Endothelial cell of umbilical vein (primary cell): ENCODE results near the gene PRAMEF1. TPM values are rescaled to one million over a fixed set of nuclear protein-coding genes. Genes with fewer than 3 reads are reported as not detected.

Experiments
- BruUV-seq: library from RNA; stranded (reverse); fragments of 400-500 nt; replicated peaks from 2 replicates; lab custom pipeline; 2021; lab: Mats Ljungman, UMichigan
- CTCF ChIA-PET: fragments of 300-600, 350-600 bp; sonication (Branson Sonifier 250); formaldehyde crosslinking; loops from one replicate; lab custom pipeline; 2021; ENCODE audit warnings: antibody characterized with exemption, inconsistent platforms; lab: Charles Lee
- POLR2A ChIA-PET: fragments of 300-600, 350-600 bp; sonication (Branson Sonifier 250); formaldehyde crosslinking; loops from one replicate; lab custom pipeline; 2021; ENCODE audit warnings: antibody characterized with exemption, inconsistent platforms; lab: Charles Lee
- DNase-seq: peaks from one replicate; pipeline ENCODE4 v3.0.0-alpha.2; 2011; ENCODE audit warnings: low read depth, low spot score
- FAIRE-seq: peaks from 2 replicates; lab custom pipeline; 2011; peaks lifted over from hg19 to GRCh38; lab: Jason Lieb, UNC
- H2AFZ ChIP-seq: 2 replicates; pipeline ENCODE4 v1.6.0; 2012; ENCODE audit warnings: low read depth, low read length, control low read depth, inconsistent platforms
- H3K27ac ChIP-seq: 2 replicates; pipeline ENCODE4 v1.5.1; 2011; ENCODE audit warnings: low read depth, mild to moderate bottlenecking, control low read depth, low read length, moderate library complexity; ENCODE audit not compliant: insufficient read depth
- H3K27me3 ChIP-seq, 2 experiments: 2 replicates each; pipeline versions ENCODE4 v1.6.0 to v1.6.1; 2011; ENCODE audit warnings: low read length in 2 of 2, mixed read lengths in 1 of 2; ENCODE audit not compliant: control insufficient read depth in 2 of 2, insufficient read depth in 2 of 2
- H3K36me3 ChIP-seq, 2 experiments: 2 replicates in 1 of 2; 3 replicates in 1 of 2; pipeline ENCODE4 v1.5.1; 2011; ENCODE audit warnings: low read length in 2 of 2, mild to moderate bottlenecking in 1 of 2, moderate library complexity in 1 of 2; ENCODE audit not compliant: control insufficient read depth in 2 of 2, insufficient read depth in 2 of 2; ENCODE audit errors: extremely low read depth in 1 of 2
- H3K4me1 ChIP-seq: 3 replicates; pipeline ENCODE4 v1.5.1; 2011; ENCODE audit warnings: mild to moderate bottlenecking, low read length; ENCODE audit not compliant: control insufficient read depth, insufficient read depth; ENCODE audit errors: extremely low read depth
- H3K4me2 ChIP-seq: 2 replicates; pipeline ENCODE4 v1.6.1; 2011; ENCODE audit warnings: low read length, control low read depth, mixed read lengths; ENCODE audit not compliant: insufficient read depth
- H3K4me3 ChIP-seq, 3 experiments: fragments of 200-600 bp in 1 of 3; sonication (generic), shearing (Covaris generic) in 1 of 3; replicated peaks in 1 of 3; 2 replicates each; pipeline ENCODE4 v1.5.1; 2011 to 2016; ENCODE audit warnings: control low read depth in 3 of 3, low read length in 3 of 3, mild to moderate bottlenecking in 2 of 3, inconsistent platforms in 1 of 3, low read depth in 1 of 3, moderate library complexity in 1 of 3; ENCODE audit not compliant: insufficient read depth in 1 of 3
- H3K79me2 ChIP-seq: 2 replicates; pipeline ENCODE4 v1.6.0; 2012; ENCODE audit warnings: low read length, inconsistent platforms; ENCODE audit not compliant: control insufficient read depth, insufficient read depth
- H3K9ac ChIP-seq: replicated peaks from 2 replicates; pipeline ENCODE3; 2011; ENCODE audit warnings: low read length, control low read depth; ENCODE audit not compliant: insufficient read depth; ENCODE audit errors: extremely low read depth
- H3K9me1 ChIP-seq: replicated peaks from 3 replicates; pipeline ENCODE4 v1.6.0; 2011; ENCODE audit warnings: mild to moderate bottlenecking, low read length; ENCODE audit not compliant: control insufficient read depth, insufficient read depth; ENCODE audit errors: extremely low read depth
- H3K9me3 ChIP-seq: replicated peaks from 2 replicates; pipeline ENCODE4 v1.5.1; 2012; ENCODE audit warnings: low read length, inconsistent platforms; ENCODE audit not compliant: control insufficient read depth, insufficient read depth
- H4K20me1 ChIP-seq: replicated peaks from 2 replicates; pipeline ENCODE3; 2011; ENCODE audit warnings: mild to moderate bottlenecking, low read length; ENCODE audit not compliant: control insufficient read depth, insufficient read depth; ENCODE audit errors: extremely low read depth
- CTCF ChIP-seq, 2 donors: IDR thresholded peaks; 1 replicate in 1 of 2; 2 replicates in 1 of 2; pipeline ENCODE4 v1.5.1; 2011; ENCODE audit warnings: low read length in 2 of 2, mild to moderate bottlenecking in 2 of 2, moderate library complexity in 2 of 2, control low read depth in 1 of 2, inconsistent platforms in 1 of 2, low read depth in 1 of 2; ENCODE audit not compliant: insufficient read depth in 1 of 2; ENCODE audit errors: extremely low read depth in 1 of 2
- EZH2 ChIP-seq: IDR thresholded peaks from 2 replicates; pipeline ENCODE4 v1.6.1; 2012; ENCODE audit warnings: borderline replicate concordance, low read depth, mild to moderate bottlenecking, moderate library complexity, low read length, inconsistent platforms; ENCODE audit not compliant: severe bottlenecking
- FOS ChIP-seq: IDR thresholded peaks from 2 replicates; pipeline ENCODE4 v1.6.1; 2011; ENCODE audit warnings: mild to moderate bottlenecking, low read length, moderate library complexity, borderline replicate concordance; ENCODE audit not compliant: insufficient read depth
- GATA2 ChIP-seq: IDR thresholded peaks from 2 replicates; pipeline ENCODE4 v1.7.0; 2011; ENCODE audit warnings: low read depth, mild to moderate bottlenecking, moderate library complexity, mixed read lengths, low read length; ENCODE audit not compliant: insufficient read length, insufficient read depth
- JUN ChIP-seq: IDR thresholded peaks from 2 replicates; pipeline ENCODE4 v1.6.1; 2011; ENCODE audit warnings: borderline replicate concordance, low read depth; ENCODE audit not compliant: insufficient read length, insufficient read depth
- MAX ChIP-seq: IDR thresholded peaks from 2 replicates; pipeline ENCODE4 v1.6.1; 2011; ENCODE audit not compliant: insufficient read depth, insufficient read length
- MYC ChIP-seq: IDR thresholded peaks from one replicate; pipeline ENCODE4 v1.6.1; 2011; ENCODE audit warnings: mild to moderate bottlenecking, low read depth, low read length
- POLR2A ChIP-seq: IDR thresholded peaks from 2 replicates; pipeline ENCODE4 v1.6.1; 2012; ENCODE audit warnings: low read depth, mild to moderate bottlenecking, control low read depth, low read length
- POLR2AphosphoS5 ChIP-seq: IDR thresholded peaks from 2 replicates; pipeline ENCODE4 v1.6.1; 2012; ENCODE audit warnings: low read depth, mild to moderate bottlenecking, control low read depth, low read length, moderate library complexity; ENCODE audit not compliant: insufficient read depth
- dilution Hi-C: fragments of 300-500 bp; cut with MboI; formaldehyde crosslinking; loops from one replicate; pipeline ENCODE4 v1.15.0; 2019; ENCODE audit warnings: low sequenced_read_pairs; ENCODE audit not compliant: extremely low pct_ligation_motif_present
- intact Hi-C: fragments of 100-400 bp; cut with micrococcal nuclease; formaldehyde crosslinking; loops from one replicate; pipeline ENCODE4 v1.10.0; 2022
- polyA plus RNA-seq, 4 experiments: library from polyadenylated mRNA; depleted of rRNA in 3 of 4; stranded (reverse) in 3 of 4; unstranded in 1 of 4; fragments of >200 nt; gene quantifications; 2 replicates each; pipeline versions ENCODE4 v1.2.1 to v1.2.3, GENCODE V29; 2011 to 2012; ENCODE audit warnings: missing spikeins in 1 of 4
- total RNA-seq: library from RNA; stranded (reverse); gene quantifications from 2 replicates; pipeline ENCODE4 v1.2.3, GENCODE V29; 2021

Gene PRAMEF1
- total and polyA plus RNA-seq, 2 donors (not counting 3 experiments of a cell fraction or from before 2014, with no cell fraction given) = not detected

GRCh38 chr1:12809933-12810332 is 18.7 kb downstream of the PRAMEF1 start:
- Histone ChIP-seq H3K9me3 (no peaks in the 10 kb centered on the region), H3K27me3 (no peaks in the 10 kb centered on the region), H3K9me1 (no peaks in the 10 kb centered on the region), H4K20me1 (no peaks in the 10 kb centered on the region), H3K36me3 (no peaks in the 10 kb centered on the region), H3K9ac (no peak overlapping the region), H3K79me2 (no peaks in the 10 kb centered on the region), H3K4me2 (no peak overlapping the region), H3K4me3 (no peak overlapping the region), H3K27ac (no peak overlapping the region), H3K4me1 (no peaks in the 10 kb centered on the region), H2AFZ (no peak overlapping the region)
- TF ChIP-seq MYC (no peak), MAX (no peak), EZH2 (no peak), FOS (no peak), CTCF (IDR thresholded peaks at IDR 0.05; ENCODE audit: extremely low read depth in 1 of 2, insufficient read depth in 1 of 2, low read depth in 1 of 2, low read length in 2 of 2) (no peak), JUN (no peak), GATA2 (no peak), POLR2AphosphoS5 (no peak), POLR2A (no peak)
- ChIA-PET CTCF (no interaction called here), POLR2A (no interaction called here)
- dilution Hi-C loops = no loop called here
- no TSS peak for BruUV-seq
- intact Hi-C loops = no loop called here
- DNase-seq = no peak
- no peak for FAIRE-seq
